Effector CD4-positive, alpha-beta T cell (primary cell): ENCODE measurements around the gene GFPT2.

Experiments
- DNase-seq: peaks from one replicate; pipeline ENCODE4 v3.0.0-alpha.2; 2020

GFPT2 gene

GRCh38 chr5:180332861-180333260 is 20.3 kb downstream of the GFPT2 start:
- DNase-seq: no peak

- no peak for DNase-seq
Measured at GRCh38 chr5:180332051-180332517, 21.1 kb downstream of the GFPT2 start.

- DNase-seq: no peak
Measured at GRCh38 chr5:180331647-180331950, 21.5 kb downstream of the GFPT2 start.

GRCh38 chr5:180330810-180331646 is 22.1 kb downstream of the GFPT2 start:
- no peak for DNase-seq

- DNase-seq: no peak
Measured at GRCh38 chr5:180330270-180330648, 22.9 kb downstream of the GFPT2 start.

- no peak for DNase-seq
Measured at GRCh38 chr5:180329606-180330269, 23.4 kb downstream of the GFPT2 start.

- no peak for DNase-seq
Measured at GRCh38 chr5:180329138-180329435, 24.0 kb downstream of the GFPT2 start.

- peak; percentile 82 for DNase-seq
Measured at GRCh38 chr5:180328296-180329137, 24.6 kb downstream of the GFPT2 start.

- DNase-seq: no peak
Measured at GRCh38 chr5:180326989-180327565, 26.1 kb downstream of the GFPT2 start.

GRCh38 chr5:180324601-180324950 is 28.6 kb downstream of the GFPT2 start:
- no peak for DNase-seq

- no peak for DNase-seq
Measured at GRCh38 chr5:180323941-180324600, 29.1 kb downstream of the GFPT2 start.

- DNase-seq: no peak
Measured at GRCh38 chr5:180323160-180323559, 30.0 kb downstream of the GFPT2 start.

DNA sequence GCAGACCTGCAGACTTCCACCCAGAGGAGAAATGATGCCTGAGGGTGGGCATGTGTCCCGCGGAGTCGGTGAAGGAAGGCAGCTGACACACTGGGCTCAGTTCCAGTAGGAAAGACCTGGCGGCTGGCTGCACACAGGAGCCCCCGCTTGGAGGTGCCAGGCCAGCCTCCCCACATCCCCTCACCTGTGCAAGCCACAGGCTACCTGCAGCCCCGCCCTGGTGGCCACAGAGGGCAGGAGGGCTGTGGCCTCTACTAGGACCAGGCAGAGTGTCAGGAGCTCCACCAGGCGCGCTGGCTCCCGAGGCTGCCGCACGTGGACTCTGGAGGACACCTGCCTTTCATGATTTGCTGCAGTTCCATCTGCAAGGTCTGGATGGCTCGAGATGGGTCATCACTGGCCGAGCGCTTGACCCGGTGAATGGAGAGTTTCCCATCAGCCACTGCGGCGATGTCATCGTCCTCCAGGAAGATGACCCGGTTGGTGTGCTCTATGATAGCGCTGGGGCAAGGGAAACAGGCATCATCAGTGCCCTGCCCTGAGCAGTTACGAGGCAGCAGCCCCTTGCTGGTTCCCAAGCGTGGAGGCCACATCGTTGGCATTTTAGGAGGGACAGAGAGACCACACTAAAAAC is 34.6 kb downstream of the GFPT2 start:
- no peak for DNase-seq

DNA sequence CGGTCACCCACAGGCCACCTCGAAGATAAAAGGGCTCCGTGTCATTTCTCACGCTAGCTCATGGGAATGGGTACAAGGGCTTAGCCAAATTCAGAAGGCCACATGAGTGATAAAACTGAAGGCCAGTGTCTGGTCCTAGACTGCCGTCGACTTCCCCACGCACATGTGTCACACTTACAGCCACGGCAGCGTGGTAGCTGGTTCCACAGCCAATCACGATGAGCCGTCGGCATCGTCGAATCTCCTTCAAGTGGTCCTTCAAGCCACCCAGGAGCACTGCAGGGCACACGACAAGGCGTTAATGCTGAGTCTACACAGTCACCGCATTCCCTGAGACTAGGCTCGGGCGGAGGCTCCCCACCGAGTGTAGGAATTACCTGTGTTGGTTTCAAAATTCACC is 36.5 kb downstream of the GFPT2 start:
- no peak for DNase-seq

DNA sequence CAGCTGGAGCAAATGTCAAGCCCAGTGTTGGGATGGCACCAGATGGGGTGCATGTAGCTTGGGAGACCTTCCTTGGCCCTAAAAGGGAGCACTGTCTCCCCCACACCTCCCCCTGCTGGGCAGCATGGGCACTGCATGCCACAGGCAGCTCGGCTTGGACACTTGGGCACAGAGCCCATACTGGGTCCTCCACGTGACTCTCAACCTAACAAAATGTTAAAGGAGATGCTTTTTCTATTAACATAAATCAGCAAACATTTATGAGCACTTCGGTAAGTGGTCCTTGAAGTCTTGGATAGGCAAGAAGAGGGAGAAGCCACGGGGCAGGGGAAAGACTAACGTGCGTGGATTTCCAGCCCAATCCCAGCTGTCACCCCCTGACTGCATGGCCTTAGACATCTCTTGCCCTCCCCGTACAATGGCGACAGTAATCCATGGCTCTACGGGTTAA is 37.3 kb downstream of the GFPT2 start:
- DNase-seq: peak; percentile 67

DNA sequence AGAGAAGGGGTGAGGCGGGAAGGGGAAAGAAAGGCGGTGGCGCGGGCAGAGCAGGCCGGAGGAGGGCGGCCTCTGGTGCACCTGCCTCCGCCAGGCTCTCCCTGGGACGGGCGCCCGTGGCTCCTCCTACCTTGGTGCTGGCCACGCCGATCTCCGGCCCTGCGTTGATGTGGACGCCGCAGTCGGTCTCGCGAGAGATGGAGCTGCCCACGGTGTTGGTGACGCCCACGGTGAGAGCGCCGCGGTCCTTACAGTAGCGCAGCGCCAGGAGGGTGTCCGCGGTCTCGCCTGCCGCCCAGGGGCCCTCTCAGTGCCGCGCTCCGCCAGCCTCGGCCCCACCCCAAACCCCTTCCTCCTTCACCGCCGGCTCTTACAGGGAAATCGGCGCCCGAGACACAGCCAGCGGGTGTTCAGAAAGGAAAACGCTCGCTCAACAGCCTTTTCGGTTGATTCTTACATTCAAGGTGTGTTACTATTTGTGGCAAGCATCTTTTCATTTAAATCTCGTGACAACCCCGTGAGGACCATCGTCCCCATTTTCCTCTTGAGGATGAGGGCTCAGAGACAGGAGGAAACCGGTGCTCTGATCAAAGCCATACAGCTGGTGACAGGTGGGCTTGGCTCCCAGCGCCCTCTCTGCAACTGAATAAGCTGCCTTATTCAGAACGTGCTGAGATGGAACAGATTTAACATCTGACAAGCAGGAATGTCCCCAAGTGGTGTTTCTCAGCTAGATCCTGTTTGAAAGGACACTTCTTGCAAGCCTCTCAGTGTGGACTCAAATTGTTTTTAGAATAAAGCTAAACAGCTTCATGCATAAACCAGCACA is 39.2 kb downstream of the GFPT2 start:
- DNase-seq: peak; percentile 50

DNA sequence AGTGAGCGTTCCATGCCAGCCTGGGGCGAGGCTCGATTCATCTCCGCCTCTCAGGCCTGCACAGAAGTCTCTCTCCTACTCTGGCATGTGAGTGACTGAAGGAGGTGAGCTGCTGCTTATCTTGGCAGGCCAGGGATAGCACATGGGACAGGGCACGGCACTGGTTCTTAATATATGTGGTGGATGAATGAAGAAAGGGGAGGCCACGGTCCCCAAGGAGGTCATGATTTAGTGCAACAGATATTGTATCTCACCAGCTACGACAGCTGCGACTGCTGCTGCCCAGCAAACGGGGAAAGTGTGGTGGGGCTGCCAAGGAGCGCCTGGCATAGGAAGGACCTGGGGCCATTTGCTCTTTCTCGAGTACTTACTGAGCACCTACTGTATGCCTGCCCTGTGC is 41.9 kb downstream of the GFPT2 start:
- no peak for DNase-seq

DNA sequence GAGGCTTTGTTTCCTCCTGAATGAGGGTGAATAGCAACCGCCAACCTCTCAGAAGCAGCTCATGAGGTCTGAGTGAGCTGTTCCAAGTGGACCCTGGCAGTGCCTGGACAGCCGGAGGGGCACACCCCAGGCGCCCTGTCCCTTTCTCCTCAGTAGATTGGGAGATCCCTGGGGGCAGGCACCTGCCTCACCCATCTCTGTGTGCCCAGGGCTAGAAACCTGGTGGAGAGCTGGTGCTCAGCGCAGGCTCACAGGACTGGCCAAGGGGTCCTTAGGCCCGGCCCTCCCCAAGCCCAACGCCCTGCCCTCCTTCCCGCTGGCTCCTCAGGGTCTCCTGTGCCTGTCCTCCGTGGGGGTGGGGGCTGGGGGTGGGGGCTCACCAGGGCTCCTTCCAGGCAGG is 46.3 kb downstream of the GFPT2 start:
- no peak for DNase-seq

- DNase-seq: no peak
Measured at GRCh38 chr5:180305481-180305880, 47.7 kb downstream of the GFPT2 start.

DNA sequence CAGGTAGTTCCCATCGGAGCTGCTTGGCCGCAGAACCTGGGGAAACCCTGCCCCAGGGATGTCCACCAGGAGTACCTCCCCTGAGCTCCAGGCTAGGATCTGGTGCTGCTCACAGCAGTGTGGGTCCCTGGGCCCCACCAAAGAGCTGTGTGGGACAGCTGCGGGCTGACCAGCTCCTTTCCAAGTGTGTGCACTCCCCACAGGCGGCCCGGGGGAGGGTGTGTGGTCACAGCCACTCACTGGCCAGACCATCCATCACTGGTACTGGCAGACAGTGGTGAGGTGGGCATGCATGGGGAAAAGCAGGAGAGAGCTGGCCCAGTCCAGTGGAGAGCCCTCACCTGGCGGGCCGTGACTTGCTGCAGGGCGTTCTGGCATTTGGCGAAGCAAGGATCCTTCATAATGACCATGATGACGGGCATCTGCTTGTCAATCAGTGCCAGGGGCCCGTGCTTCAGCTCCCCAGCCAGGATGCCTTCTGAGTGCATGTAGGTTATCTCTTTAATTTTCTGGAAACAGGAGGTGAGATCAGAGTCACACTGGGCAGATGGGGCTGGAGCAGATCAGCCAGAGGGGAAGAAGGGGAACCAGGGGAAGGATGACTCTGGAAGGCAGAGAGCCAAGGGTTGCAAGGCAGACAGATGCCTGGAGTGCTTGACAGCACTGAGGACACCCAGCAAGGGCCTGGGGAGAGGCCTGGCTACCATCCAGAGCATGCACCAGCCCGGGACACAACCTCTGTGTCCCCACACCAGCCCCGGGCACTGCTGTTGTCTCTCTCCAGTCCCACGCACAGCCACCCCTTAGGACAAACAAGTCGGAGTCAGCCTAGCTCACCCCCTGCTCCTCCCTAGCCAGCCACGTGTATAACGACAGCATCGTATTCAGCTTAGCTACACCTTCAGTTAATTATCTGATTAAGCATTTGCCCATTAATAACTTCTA is 48.4 kb downstream of the GFPT2 start:
- DNase-seq: no peak

DNA sequence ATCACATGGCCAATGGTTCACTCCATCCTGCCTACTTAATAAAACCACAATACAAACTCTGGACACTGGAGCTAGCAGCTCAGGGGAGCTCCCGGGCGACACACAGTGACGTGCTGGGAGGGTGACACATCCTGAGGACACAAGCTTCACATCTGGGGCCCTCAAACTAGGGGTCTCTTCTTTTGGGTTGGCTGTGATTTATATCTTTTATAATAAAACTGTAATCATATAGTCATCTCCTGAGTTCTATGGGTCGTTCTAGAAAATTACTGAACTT is 49.2 kb downstream of the GFPT2 start:
- DNase-seq: no peak
